H1 (cell line): Measurements from ENCODE around the gene HHAT.

Source experiments
- BRCA1 ChIP-seq: IDR thresholded peaks from 2 replicates; pipeline ENCODE4 v1.6.1; 2012; ENCODE audit warnings: low read depth, low read length, improper control_type of control experiment
- CBX5 ChIP-seq: fragments of 300-800, 300-1000 bp; sonication (generic); IDR thresholded peaks from 2 replicates; pipeline ENCODE4 v1.7.1; 2016; ENCODE audit warnings: antibody characterized with exemption, low read length, low read depth
- CREB1 ChIP-seq: IDR thresholded peaks from 2 replicates; pipeline ENCODE4 v1.6.1; 2012; ENCODE audit warnings: inconsistent platforms
- CTCF ChIP-seq, 3 experiments: IDR thresholded peaks; 1 replicate in 2 of 3; 2 replicates in 1 of 3; pipeline versions ENCODE4 v1.5.1 to v1.6.1; 2011; ENCODE audit warnings: low read length in 3 of 3, mild to moderate bottlenecking in 3 of 3, inconsistent platforms in 2 of 3, low read depth in 1 of 3, moderate library complexity in 1 of 3; ENCODE audit not compliant: insufficient read depth in 1 of 3; ENCODE audit errors: control extremely low read depth in 1 of 3
- FOSL1 ChIP-seq: IDR thresholded peaks from 2 replicates; pipeline ENCODE4 v1.6.1; 2011; ENCODE audit warnings: mild to moderate bottlenecking, low read depth, low read length, moderate library complexity; ENCODE audit not compliant: insufficient read depth
- KDM4A ChIP-seq: IDR thresholded peaks from one replicate; pipeline ENCODE4 v1.7.1; 2012; ENCODE audit warnings: low read depth, mild to moderate bottlenecking, moderate library complexity, low read length, inconsistent platforms; ENCODE audit not compliant: severe bottlenecking
- MAFK ChIP-seq: IDR thresholded peaks from 2 replicates; pipeline ENCODE4 v1.6.1; 2012; ENCODE audit warnings: low read depth, mild to moderate bottlenecking, improper control_type of control experiment, low read length
- RAD21 ChIP-seq, 2 experiments: IDR thresholded peaks in 1 of 2; conservative IDR thresholded peaks in 1 of 2; 2 replicates each; pipeline ENCODE4 v1.6.1; 2011; ENCODE audit warnings: low read depth in 2 of 2, low read length in 2 of 2, improper control_type of control experiment in 1 of 2, inconsistent platforms in 1 of 2, mild to moderate bottlenecking in 1 of 2, moderate library complexity in 1 of 2
- SP1 ChIP-seq: IDR thresholded peaks from 2 replicates; pipeline ENCODE4 v1.6.1; 2011; ENCODE audit warnings: low read depth, low read length
- SUZ12 ChIP-seq: fragments of 200-600 bp; sonication (generic); IDR thresholded peaks from 2 replicates; pipeline ENCODE4 v1.6.1; 2012; ENCODE audit warnings: mild to moderate bottlenecking, inconsistent platforms, low read length, moderate library complexity, mixed read lengths
- USF2 ChIP-seq: IDR thresholded peaks from 2 replicates; pipeline ENCODE4 v1.6.1; 2011; ENCODE audit warnings: low read length, improper control_type of control experiment

GRCh38 chr1:210690236-210690635 lies 361.5 kb downstream of the HHAT start:
- no peak for TF ChIP-seq SP1
- TF ChIP-seq CTCF (IDR thresholded peaks at IDR 0.05; ENCODE audit: control extremely low read depth in 1 of 3, insufficient read depth in 1 of 3, low read depth in 1 of 3, low read length in 3 of 3) = no peak
- no peak for TF ChIP-seq SUZ12
- TF ChIP-seq MAFK = no peak
- no peak for TF ChIP-seq KDM4A
- TF ChIP-seq CREB1 = no peak
- TF ChIP-seq USF2 = no peak
- no peak for TF ChIP-seq BRCA1
- no peak for TF ChIP-seq CBX5
- TF ChIP-seq FOSL1 = no peak
- TF ChIP-seq RAD21 (IDR thresholded peaks at IDR 0.05 in 1 of 2, conservative IDR thresholded peaks at IDR 0.05 in 1 of 2; ENCODE audit: low read depth in 2 of 2, low read length in 2 of 2) = no peak
